Measurements from ENCODE around the gene MGRN1.

The MGRN1 gene

DNA sequence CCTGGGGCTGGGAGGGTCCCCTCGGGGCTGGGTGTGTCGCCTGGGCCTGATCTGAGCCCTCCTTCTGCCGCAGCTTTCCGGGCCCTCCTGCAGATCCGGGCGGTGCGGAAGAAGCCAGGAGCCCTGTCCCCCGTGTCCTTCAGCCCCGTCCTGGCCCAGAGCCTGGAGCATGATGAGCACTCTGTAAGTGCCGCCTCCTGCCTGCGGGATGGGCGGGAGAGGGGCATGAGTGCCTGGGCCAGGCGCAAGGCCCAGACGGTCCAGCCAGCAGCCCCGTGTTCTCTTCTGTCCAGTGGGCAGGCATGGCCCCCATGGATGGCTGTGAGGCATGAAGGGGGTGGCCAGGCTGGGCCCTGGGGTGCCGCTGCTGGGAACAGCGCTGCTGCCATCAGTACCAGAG is 52.8 kb downstream of the MGRN1 start:
- no peak for DNase-seq

DNA sequence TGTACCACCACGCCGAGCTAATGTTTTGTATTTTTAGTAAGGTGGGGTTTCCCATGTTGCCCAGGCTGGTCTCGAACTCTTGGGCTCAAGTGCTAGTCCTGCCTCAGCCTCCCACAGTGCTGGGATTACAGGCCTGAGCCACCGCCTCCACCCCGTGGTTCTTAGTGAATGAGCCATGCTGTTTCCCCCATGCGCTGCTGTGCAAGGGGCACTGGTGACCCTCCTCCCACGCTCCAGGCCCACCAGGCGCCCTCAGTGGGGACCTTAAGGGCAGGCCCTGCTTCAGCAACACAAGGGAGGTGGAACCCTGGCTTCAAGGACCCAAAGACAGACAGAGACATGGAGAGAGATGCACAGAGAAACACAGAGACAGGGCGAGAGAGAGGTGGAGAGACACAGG is 53.4 kb downstream of the MGRN1 start:
- no peak for DNase-seq

DNA sequence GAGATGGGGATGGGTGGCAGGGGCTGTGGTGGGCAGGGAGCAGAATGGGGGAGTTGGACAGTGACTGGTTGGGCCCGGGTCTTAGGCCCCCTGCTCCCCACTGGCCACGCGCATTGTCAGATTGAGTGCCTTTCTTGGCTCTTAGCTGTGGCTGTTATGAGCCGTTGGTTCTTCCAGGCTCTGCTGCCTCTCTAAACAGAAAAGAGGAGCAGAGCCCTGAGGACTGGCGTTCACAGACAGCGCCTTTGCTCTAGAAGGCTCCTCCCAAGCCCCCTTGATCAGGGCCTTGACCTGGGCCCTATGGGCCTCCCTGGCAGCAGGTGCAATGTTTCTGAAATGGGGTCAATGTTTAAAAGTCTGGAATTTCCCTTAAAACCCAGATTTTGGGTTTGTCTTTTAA is 54.0 kb downstream of the MGRN1 start:
- DNase-seq = no peak

DNA sequence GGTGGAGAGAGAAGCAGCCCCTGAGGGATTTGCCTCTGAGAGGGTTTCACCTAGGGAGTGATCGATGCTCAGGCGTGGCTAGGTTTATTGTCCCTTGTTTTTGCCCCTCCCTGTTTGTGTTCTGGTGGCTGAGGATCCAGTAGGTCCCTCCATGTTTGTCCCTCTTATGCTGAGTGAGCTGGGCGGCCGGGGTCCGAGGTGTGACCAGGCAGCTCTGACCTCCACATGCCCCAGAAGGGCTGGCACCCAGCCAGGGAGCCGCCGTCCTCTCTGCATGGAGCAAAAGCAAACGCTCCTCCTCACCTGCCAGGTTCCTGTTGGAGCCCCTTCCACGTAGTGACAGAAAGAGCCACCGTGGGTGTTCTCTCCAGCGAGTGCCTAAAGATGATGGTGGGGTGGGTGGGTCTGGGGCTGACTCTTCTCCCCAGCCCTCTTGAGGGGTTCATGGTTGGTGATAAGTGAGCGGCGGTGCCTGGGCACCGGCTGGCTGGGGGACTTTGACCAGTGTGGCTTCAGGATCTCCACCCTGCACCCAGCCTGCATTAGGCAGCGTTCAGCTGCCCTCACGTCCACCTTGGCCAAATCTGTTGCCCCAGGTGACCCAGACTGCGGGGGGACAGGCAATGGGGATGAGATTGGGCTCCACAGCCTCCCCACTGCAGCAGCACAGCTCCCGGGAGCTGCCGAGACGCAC is 54.7 kb downstream of the MGRN1 start:
- no peak for DNase-seq

DNA sequence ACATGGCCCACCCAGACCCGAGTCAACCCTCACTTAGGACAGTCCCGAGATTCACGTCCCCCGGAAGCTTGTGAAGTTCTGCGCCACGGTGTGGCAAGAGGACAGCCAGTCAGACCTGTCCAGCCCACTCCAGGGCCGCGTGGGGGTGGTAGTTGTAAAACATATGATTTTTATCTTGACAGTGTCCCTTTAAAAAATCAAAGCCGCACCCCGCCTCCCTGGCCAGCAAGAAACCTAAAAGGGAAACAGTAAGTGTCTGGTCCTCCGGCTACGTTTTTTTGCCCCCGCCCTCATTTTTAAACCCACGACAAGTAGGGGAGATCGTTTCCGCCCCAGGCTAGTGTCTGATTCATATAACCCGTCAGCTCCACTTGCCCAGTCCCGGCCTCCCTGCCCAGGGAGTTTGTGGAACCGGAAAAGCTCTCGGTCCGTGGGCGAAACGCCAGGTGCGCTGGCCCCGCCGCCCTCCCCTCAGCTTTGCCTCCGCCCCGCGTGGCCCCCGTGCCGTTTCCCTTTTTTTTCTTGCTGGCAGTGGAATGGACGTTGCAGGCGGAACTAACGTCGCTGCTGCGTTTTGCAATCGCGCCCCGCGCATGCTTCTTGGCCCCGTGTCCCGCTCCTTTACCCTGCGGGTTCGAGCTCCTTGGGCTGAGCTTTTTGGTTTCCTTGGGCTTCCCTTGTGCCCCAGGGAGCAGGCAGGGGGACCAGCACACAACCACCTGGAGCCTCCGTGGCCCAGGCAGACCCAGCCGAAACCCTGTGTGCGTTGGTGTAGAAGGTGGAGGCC is 55.4 kb downstream of the MGRN1 start:
- DNase-seq = no peak

GRCh38 chr16:4680673-4681470 is 56.2 kb downstream of the MGRN1 start:
- DNase-seq = no peak

GRCh38 chr16:4681471-4682083 is 57.0 kb downstream of the MGRN1 start:
- DNase-seq = no peak

DNA sequence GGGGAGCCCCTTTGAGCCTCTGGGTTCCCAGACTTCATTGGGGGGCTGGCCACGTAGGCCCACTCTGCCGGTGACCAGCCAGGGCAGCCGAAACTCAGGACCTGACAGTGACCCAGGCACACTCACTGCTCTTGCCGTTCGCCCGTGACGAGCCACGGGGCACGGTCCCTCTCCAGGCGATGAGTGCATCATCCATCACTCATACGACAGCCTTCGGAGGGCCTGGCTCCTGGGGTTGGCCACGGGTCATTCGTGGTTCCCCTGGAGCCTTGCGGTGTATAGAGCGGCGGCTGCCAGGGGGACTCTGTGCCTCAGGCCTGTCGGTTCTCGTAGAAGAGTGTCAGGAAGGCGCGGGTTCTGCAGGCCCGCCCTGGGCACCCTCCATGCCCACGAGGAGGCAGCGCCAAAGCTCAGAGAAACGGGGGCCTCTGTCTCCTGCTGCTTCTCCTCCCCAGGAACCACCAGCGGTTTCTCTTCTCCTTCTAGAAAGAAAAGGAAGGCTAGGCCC is 57.5 kb downstream of the MGRN1 start:
- no peak for DNase-seq

GRCh38 chr16:4682616-4683254 is 58.1 kb downstream of the MGRN1 start:
- no peak for DNase-seq

DNA sequence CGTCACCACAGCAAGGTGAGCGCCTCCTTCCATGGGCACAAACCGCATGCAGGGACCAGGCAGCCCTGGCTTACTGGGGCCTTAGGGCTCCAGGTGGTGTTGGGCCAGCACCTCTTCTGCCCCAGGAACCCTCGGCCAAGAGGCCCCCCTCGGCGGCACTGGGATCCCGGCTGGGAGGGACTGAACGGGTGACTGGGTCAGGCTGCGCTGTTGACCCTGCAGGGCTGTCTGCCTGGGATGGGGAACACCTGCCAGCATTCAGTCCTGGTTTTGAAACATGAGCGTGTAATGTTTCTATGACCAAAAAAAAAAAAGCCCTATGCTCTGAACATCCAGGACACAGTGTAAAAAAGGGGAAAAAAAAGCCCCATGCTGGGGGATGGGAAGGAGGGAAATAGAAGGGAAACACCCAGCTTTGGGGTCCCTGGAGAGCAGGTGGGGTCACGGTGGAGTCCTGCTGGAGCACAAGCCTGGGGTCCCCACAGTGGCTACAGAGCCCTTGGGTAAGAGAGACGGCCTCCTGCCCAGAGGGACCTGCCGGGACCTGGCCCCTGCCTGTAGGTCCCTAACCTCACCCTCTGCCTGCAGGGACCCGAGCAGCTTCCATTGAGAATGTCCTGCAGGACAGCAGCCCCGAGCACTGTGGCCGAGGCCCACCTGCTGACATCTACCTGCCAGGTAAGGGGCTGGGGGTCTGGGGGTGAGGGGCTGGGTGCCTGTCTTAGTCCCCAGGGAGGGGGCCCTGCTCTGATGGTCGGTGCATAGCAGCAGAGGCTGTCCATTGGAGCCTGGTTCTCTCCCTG is 58.8 kb downstream of the MGRN1 start:
- no peak for DNase-seq

DNA sequence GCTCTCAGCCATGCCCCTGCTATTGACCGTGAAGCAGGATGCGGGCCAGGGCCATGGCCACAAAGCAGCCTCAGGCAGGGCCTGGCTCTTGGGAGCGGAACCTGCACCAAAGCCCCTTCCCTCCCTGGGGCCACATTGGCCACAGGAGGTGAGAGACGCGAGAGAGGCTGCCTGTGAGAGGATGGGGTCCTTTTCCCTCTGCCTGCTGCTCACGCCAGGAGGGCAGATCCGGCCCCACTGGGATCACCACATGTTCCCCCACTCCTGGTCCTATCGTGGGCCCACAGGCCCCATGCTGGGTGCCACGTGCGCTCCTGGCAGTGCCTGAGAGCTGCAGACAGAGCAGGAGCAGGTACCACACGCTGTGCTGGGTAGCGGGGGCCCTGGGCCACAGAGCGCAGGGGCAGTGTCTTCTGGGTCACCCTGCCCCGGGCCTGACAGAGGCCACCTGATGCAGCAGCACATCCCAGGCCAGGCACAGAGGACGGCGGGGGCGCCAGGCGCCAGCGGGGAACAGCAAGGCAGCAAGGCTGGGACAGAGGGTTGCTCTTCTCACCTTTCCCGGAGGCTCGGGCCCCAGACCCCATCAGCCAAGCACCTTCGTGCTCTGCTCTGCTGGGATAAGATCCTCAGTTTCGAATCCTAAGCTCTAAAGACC is 59.6 kb downstream of the MGRN1 start:
- no peak for DNase-seq

GRCh38 chr16:4684763-4685162 is 60.1 kb downstream of the MGRN1 start:
- DNase-seq = no peak

DNA sequence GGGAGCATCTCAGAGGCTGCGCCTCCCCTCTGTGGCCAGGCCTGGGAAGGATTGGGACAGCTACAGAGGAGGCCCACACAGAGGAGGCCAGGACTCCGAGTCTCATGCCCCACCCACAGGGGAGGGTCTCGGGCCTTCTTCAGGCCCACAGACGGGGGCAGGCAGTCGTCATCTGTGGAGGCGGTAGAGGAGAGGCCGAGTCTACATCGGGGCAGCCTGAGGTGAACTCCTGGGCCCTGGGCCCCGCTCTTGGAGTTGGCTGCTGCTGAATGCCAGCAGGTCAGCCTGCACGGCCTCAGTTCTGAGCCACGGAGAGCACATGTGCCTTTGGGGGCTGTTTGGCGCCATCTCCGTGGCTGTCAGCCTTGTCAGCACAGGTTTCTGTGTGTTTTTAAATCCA is 60.7 kb downstream of the MGRN1 start:
- no peak for DNase-seq

DNA sequence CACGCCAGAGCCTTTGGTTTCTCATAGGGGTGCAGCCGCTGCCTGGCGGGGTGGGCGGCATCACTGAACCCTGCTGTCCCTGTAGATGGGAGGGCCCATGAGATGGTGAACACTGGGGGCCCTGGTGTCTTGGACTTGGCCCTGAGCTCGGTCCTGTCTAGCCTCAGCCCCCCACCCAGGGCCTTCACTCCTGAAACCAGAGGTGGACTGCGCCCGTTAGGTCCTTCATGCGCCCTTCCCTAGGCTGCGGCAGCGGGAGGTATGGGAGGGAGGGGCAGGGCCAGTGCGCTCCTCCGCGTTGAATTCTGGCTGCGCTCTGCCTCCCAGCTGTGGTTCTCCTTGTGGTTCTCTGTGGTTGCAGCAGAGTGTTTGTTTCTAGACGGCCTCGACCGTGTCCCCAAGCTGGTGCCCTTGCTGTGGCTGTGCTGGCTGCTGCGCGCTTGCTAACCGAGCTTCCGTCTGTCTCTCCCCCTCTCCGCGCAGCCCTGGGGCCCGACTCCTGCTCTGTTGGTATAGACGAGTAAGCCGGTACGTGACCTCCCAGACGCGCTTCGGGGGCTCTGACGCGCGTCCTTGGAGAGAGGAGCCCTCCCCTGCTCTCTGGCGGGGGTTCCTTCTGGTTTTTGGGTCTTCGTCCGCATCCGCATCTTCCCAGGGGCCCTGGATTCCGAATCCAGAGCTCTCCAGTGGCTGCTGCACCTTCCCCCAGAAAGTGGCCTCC is 61.3 kb downstream of the MGRN1 start:
- DNase-seq = no peak

DNA sequence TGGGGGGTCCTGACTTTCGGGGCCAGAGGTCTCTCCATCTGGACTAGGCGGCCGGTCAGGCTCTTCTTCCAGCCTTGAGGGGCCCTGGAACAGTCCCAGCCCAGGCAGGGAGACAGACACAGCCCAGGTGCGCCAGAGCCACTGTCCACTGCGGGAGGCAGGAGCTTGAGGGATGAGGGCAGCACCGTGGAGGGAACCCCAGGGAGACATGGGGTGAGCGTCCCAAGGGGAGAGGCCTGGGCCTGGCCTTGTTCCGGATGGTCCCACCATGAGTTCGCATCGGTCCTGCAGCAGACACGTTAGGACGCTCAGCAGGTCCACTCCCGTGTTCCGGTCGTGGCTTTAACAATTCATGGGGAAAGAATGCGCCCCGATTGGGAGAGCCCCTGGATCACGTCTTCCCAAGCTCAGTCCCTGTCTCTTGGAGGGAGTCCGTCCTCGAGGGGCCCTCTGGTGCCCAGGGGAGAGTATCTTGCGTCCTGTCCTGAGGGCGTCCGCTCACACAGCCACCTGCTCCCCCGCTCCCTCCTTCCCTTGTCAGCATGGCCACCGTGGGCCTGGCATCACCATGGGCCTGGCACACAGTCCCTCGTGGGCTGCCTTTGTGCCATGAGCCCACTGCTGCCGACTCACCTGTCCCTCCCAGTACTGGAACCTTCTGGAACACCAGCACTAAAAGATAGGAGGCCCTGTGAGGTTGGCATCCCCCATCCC is 62.0 kb downstream of the MGRN1 start:
- no peak for DNase-seq

DNA sequence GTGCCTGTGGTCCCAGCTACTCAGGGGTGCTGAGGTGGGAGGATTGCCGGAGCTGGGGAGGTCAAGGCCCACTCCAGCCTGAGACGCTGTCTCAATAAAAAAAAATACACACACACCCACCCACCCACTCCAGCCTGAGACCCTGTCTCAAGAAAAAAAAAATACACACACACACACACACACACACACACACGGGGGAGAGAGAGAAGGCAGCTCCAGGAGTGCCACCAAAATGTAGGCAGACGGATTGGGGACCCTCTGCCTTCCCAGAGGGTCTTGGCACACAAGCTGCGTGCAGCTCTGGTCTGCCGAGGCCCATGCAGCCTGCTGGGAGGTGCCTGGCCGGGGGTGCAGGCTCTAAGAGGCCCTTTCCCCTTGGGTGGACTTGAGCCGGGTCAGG is 62.8 kb downstream of the MGRN1 start:
- no peak for DNase-seq

DNA sequence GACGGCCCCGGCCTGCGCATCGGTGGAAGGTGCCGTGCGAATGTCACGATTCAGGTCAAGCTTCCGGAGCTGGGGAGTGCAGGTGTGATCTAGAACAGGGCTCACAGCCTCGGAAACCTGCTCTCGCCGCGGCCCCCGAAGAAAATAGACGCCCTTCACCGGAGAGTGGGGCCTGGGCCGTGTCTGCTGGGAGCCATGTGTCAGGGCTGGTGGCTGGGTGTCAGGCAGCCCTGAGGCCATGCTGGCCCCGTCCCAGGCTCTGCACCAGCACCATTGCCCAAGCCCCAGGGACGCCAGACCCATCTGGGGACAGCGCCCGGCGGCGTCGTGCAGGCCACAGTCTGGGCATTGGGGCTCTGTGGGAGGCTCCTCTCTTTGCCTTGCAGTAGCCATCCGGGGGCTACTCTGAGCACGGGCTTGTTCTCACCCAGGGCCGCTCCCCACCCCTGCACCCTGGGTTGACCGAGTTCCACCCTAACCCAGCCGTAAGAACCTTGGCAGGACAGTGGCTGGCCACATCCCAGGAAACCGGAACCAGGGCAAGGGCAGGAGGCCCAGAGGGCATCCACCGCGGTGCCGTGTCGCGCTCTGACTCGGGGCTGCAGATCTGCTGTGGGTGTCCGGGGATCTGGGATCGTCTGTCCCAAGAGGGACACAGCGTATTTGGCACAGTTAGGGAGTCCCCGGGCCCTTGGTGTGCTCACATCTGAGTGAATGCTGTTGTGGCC is 63.5 kb downstream of the MGRN1 start:
- DNase-seq = no peak

DNA sequence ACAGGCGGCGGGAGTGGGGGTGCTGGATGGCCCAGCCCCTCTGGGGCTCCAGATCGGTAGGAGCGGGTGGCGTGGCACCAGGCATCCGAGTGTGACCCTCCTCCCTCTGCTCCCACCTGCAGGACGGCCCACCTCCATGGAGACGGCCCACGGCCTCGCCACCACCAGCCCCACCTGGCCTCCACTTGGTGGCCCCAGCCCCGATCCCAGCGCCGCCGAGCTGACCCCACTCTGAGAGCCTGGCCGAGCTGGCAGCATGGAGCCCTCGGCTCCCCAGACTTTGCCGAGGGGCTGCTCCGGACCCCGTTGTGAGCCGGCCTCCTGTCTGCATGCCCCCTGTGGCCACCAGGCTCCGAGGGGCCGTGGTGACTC is 64.0 kb downstream of the MGRN1 start:
- DNase-seq = no peak

GRCh38 chr16:4689091-4689671 is 64.6 kb downstream of the MGRN1 start:
- no peak for DNase-seq
